ENCODE data around the gene OMD.
"Not testable (repeated sequence)": the region's sequence is repeated elsewhere in the genome, so short reads cannot be mapped to it uniquely, and the experiment has no call there.

Gene OMD

GRCh38 chr9:92424340-92424739, at the start of gene OMD:
TSS of gene OMD (minus strand) at chr9:92424471. CDS start at chr9:92417558, 6,913 bp downstream.
- DNase-seq, result no peak

- no peak for DNase-seq
Measured at GRCh38 chr9:92468206-92468605, 43.9 kb upstream of the OMD start.

- no peak for DNase-seq
Measured at GRCh38 chr9:92467511-92467910, 43.2 kb upstream of the OMD start.

DNA sequence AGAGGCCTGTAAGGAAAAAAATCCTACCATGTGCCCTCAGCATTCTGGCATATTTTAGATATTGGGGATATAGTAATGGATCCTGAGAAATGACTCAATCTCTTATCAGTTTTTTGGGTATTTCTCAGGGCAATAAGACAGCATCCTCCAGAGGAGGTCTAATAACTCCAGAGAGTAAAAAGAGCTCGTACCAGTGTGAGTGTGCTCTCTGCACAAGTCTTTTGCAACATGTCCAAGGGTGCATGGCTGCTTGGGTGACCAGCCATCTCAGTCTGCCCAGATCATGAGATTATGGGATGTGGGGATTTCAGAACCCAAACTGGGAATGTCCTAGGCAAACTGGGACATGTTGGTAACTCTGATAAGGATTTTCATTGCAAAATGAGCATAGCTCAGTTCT, 42.8 kb upstream of the OMD start:
- DNase-seq, result no peak

DNA sequence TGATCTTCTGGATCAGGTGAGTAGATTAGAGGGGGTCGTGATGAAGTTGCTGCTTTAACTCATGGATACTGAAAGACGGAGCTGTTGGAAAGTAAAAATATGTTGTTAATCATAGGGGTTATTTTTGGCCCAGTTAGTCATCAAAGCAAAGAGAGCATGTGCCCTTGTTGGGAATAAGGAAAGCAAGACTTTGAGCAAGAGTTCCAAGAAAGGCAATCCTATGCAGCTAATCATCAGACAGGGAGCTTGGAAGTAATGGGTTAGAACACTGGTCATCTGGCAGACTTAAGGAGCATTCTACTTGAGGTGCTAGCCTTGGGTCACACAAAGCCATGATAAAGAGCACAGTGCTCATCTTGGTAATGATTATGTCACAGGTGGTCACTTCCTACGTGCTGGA, 39.7 kb upstream of the OMD start:
- no peak for DNase-seq

DNA sequence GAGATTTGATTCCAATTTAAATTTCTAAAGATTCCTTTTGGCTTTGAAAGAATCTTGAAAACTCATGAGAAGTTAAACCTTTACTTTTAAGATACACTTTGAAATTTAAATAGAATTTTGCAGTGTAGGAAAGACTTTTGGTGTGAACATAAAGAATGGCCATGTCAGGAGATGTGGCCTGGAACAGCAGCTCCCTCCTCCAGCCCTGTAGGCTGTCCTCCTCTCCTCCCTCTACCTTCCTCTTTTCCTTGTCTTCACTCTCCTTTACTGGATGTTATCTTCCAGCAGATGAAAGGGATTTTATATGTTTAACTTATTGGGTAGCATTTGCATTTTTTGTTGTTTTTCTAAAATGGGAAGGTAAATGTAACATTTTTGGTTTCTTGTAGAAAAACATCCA, 39.1 kb upstream of the OMD start:
- no peak for DNase-seq

- no peak for DNase-seq
Measured at GRCh38 chr9:92457576-92457975, 33.3 kb upstream of the OMD start.

- no peak for DNase-seq
Measured at GRCh38 chr9:92455217-92455616, 30.9 kb upstream of the OMD start.

DNA sequence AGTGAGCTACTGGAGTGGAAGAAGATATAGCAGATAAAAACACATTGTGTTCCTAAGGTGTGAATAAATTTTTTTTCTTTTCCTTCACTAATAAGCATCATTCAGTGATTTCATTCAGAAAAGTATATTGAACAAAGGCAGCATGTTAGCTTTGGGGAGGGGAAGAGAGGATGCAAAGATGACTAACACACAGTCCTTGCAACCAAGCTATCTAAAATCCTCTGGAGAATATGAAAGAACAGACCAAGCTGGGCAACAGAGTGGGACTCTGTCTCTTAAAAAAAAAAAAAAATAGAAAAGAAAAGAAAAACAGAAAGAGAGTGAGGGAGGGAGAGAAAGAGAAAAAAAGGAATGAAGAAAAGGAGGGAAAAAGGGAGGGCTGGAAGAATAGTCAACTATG, 22.3 kb upstream of the OMD start:
- no peak for DNase-seq

GRCh38 chr9:92444841-92445240, 20.6 kb upstream of the OMD start:
- no peak for DNase-seq

DNA sequence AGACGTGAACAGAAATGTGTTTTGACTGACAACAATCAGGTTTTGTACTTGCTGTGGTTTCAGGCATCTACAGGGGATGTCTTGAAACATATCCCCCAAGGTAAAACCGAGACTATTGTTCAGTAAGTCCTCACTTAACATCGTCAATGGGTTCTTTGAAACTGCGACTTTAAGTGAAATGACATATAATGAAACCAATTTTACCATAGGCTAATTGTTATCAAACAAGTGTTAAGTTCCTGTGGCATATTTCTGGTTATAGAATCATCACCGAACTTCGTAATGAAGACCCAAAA, 16.4 kb upstream of the OMD start:
- no peak for DNase-seq

DNA sequence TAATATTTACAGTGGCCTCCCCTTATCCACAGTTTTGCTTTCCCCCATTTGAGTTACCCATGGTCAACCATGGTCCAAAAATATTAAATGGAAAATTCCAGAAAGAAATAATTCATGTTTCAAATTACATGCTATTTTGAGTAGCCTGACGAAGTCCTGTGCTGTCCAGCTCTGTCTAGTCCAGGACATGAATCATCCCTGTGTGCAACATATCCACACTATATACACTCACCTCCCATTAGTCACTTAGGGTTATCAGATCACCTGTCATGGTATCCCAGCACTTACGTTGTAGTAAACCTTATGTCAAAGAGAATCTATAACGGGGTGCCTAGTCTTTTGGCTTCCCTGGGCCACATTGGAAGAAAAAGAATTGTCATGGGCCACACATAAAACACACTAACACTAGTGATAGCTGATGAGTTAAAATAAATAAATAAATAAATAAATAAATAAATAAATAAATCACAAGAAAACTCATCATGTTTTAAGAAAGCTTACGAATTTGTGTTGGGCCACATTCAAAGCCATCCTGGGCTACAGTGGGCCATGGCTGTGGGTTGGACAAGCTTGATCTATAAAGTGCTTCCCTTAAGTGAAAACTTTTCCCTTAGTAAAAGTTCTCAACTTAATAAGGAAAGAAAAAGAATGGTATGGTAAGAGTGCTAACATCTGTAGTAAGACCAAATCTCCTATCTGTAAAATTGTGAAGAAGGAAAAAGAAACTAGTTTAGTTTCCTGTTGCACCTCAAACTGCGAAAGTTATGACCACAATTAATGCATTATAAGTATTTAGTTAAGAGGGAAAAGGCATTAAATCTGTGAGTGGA, 15.9 kb upstream of the OMD start:
- DNase-seq, result no peak

DNA sequence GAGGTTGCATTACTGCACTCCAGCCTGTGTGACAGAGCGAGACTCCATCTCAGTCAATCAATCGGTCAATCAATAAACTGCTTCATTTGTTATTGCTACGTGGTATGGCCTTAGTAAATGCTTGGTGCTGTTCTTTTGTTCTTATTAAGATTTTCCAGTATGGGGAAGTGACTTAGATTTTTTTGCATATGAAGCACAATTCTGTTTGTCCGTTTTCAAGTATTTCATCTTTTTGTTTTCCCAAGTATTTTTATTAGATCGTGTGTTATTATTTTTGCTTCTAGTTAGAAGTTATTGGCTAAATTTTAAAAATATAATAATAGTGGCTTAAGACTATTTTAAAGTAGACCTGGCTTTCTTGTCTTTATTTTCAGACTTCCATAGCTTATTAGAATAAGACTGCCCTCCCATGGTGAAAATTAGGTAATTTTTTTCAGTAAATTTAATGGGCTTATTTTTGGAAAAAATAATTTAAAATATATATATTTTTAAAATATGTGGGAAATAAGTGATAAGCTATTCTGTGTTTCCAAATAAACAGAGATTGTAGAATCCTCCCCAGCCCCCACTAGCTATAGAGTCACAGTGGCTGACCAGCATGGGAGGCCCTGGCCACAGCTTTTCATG, 14.7 kb upstream of the OMD start:
- DNase-seq, result no peak

DNA sequence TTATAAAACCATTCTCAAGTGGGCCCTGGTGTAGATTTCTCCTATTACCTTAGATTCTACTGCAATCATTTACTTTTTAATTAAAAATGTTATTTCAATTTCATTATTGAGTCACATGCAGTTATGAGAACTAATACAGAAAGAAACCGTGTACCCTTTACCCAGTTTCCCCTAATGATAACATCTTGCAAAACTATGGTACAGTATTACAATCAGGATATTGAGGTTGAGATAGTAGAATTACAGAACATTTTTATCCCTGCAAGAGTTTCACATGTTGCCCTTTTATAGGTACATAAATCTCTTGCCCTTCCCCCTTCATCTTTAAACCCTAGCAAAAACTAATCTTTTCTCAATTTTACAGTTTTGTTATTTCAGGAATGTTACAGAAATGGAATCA, 11.0 kb upstream of the OMD start:
- DNase-seq, result no peak

DNA sequence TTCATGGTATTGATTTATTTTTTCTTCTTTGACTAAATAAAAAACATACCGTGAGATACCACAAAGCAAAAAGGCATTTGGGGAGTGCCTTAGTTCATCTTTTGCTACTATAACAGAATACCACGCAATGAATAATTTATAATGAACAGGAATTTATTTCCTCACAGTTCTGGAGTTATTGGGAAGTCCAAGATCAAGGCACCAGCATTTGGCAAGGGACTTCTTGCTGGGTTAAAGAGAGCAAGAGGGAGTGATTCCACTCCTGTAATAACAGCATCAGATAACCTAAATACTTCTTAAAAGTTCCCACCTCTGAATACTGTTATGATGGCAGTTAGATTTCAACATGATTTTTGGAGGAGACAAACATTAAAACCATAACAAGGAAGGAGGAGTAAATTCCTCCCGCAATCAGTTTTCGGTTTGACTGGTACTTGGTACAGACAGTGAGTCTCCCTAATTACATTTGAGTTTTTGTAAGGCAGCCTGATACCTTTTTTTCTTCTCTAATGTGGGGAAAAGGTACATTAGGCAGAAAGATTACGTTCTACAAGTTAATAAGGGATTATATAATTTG, 8.8 kb upstream of the OMD start:
- DNase-seq, result no peak

GRCh38 chr9:92432350-92432749, 8.1 kb upstream of the OMD start:
- DNase-seq, result no peak

- no peak for DNase-seq
Measured at GRCh38 chr9:92429836-92430235, 5.6 kb upstream of the OMD start.

DNA sequence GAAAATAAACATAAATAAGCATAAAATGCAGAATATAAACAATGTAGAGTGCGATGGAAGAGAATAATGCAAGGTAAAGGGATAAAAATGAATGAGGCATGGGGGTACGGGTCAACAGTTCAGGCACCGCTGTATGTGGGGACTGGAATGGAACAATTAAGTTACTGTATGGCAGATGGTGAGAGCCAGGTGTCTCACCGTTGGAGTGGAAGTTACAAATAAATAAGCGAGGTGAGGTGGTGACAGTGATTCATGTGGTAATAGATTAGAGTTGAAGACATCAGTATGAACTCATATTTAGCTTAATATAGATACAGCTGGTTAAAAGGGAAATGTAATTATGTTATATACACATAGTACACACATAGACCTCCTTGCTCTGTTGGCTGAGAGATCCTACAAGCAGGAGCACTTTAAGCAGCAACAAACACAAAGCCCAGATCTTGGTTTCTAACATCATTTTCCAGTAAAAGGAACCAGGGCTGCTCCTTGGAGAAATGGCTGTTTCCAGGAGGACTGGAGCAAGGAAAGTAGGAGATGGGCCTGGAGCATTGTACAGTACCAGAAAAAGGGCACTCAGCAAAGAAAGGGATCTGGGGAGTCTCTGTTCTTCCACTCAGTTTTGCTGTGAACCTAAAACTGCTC, 2.4 kb upstream of the OMD start:
- DNase-seq, result no peak

DNA sequence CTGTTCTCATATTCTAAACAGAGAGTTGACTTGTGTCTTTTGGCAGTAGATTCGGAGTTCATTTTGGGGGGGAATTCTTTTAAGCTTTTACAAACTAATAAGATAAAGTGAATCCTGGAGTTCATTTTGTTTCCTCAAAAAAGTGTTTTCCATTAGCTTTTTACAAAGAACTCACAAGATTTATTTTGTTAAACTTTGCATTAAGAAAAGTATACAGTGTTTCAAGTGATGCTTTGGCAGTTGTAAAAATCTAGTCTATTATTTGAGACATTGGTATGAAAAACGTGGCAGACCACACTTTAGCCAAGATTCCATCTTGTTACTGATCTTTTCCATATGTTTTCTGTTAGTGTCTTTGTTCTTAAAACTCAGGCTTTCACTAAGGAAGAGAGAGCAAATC, 1.2 kb upstream of the OMD start:
- DNase-seq, result no peak

GRCh38 chr9:92423612-92424011, 659 bp downstream of the OMD start:
- no peak for DNase-seq

- DNase-seq, result no peak
Measured at GRCh38 chr9:92422611-92423338, 1.5 kb downstream of the OMD start.

DNA sequence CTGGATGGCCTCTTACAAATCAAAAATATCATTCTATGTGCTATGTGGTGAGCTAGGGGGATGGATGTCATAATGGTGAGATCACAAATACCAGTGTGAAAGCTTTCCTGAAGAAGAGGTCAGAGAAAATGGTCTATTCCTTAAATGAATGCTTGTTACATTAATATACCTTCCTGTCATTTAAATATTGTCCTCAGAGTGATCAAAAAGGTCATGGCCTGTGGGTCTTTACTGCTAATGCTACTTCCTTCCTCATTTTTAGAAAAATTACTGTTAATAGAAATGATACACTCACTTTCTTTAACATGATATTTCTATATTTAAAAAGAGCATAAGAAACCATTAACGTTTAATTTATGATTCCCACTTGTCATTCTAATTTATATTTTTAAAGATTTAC, 9.7 kb downstream of the OMD start:
- DNase-seq, result no peak

GRCh38 chr9:92411157-92411556, 13.1 kb downstream of the OMD start:
- DNase-seq, result not testable (repeated sequence)

Measured in NCI-H187 (cell line).